ENCODE measurements around the gene KIR2DL4.
A peak's percentile ranks its signal among the peaks of the same experiment; 100 is the strongest.
"Not testable (repeated sequence)": the region's sequence is repeated elsewhere in the genome, so short reads cannot be mapped to it uniquely, and the experiment has no call there.

The KIR2DL4 gene

GRCh38 chr19:54804101-54804500 lies 691 bp downstream of the KIR2DL4 start:
- DNase-seq: no peak

GRCh38 chr19:54804571-54804970 lies 1.2 kb downstream of the KIR2DL4 start:
- no peak for DNase-seq

DNA sequence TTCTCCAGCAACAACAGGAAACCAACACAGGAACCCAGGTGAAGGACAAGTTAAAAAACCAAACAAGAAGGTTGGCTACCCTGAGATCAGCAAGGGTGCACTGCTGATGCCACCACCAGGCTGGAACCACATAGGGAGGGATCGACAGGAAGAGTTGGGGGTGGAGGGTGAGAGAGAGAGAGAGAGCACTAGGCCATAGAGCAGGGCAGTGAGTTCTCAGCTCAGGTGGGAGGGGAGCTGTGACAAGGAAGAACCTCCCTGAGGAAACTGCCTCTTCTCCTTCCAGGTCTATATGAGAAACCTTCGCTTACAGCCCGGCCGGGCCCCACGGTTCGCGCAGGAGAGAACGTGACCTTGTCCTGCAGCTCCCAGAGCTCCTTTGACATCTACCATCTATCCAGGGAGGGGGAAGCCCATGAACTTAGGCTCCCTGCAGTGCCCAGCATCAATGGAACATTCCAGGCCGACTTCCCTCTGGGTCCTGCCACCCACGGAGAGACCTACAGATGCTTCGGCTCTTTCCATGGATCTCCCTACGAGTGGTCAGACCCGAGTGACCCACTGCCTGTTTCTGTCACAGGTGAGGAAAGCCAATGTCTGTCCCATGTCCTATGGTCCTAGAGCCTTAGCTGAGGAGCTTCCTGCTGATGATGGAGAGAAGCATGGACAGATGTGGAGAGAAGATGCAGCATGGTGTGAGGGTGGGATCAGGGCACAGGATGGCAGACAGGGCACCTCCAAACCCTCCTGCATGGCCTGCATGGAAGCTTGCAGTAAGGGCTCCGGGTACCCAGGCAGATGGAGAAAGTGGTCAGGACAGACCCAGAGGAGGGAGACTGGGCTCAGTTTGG lies 2.5 kb downstream of the KIR2DL4 start:
- no peak for DNase-seq

- no peak for DNase-seq
Observed at GRCh38 chr19:54806516-54806838, 3.1 kb downstream of the KIR2DL4 start.

DNA sequence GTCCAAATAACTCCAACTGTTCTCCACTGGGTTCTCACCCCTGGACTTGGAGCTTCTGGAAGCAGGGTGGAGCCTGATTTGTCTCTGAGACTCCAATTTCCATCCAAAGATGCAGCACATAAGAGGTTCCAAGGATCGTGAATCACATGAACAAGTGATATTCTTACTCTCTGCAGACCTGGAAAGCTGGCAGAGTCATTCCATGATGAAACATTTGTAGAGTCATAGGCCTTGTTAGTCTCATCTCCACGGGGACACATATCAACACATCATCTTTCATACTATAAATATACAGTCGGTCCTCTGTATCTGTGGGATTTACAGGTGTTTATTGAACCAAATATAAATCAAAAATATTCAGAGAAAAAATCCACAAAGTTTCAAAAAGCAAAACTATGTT lies 11.2 kb downstream of the KIR2DL4 start:
- not testable (repeated sequence) for DNase-seq

- not testable (repeated sequence) for DNase-seq
Observed at GRCh38 chr19:54816251-54816650, 12.8 kb downstream of the KIR2DL4 start, which contains the start of gene KIR3DL1. Gene KIR3DL1, plus strand, starts transcription at chr19:54816468.

DNA sequence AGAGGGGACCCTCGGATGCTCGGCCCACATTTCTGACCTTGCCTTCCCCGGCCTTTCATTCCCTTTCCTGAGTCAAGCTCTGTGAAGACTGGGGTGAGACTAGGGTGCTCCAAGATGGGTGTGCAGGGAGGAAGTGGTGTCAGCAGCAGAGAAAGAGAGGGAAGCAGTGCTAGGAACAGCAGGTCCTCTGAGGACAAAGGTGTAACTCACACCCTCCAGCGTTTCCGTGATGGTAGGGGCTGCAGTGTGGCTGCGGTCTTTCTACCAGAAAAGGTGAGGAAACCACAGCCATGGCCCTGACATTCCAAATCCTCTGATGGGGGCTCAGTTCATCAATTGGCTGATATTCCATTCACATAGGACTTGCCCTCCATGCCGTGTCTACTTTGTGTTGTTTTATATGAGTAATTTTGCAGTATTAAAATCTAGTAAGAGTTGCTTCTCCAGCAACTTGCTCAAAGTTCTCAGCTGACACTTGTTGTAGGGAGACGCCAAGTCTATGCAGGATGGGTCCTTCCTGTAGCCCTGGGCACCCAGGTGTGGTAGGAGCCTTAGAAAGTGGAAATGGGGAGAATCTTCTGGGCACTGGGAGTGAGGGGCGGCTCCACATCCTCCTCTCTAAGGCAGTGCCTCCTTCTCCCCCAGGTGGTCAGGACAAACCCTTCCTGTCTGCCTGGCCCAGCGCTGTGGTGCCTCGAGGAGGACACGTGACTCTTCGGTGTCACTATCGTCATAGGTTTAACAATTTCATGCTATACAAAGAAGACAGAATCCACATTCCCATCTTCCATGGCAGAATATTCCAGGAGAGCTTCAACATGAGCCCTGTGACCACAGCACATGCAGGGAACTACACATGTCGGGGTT lies 14.5 kb downstream of the KIR2DL4 start:
- no peak for DNase-seq

GRCh38 chr19:54824416-54824815 lies 21.0 kb downstream of the KIR2DL4 start:
- not testable (repeated sequence) for DNase-seq

- DNase-seq: peak in 2 of 56 donors; percentile 7 to 13
Observed at GRCh38 chr19:54825326-54825725, 21.9 kb downstream of the KIR2DL4 start.

DNA sequence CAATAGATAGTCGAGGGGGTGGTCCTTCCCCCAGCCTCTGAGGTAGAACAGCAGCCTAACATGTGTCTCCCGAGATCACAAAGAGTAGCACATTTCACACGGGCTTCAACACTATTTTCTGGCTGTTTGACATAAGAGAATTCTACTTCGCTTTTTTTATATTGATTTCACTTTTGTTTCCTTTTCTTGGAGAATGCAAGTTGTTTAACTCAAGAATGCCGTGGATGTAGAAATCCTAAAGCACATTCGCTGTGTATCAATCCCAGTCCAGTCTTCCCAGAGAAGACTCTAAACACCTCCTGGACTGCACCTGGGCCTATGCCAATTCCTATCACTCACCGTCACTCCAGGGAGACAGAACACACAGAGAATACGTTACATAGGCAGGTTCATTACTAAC lies 24.7 kb downstream of the KIR2DL4 start:
- DNase-seq: not testable (repeated sequence)

GRCh38 chr19:54832496-54832895 lies 29.1 kb downstream of the KIR2DL4 start, which contains the start of gene KIR2DS4:
Gene KIR2DS4, plus strand, starts transcription at chr19:54832676.
- not testable (repeated sequence) for DNase-seq

DNA sequence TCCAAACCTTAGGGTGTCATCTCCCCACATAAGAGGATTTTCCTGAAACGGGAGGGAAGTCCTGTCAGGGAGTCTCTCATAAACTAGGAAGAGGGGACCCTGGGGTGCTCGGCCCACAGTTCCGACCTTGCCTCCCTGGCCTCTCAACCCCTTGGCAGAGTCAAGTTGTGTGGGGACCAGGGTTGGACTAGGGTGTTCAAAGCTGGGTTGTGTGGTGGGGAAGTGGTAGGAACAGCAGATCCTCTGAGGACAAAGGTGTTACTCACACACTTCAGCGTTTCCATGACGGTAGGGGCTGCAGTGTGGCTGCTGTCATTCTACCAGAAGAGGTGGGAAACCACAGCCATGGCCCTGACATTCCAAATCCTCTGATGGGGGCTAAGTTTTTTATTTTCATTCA lies 31.7 kb downstream of the KIR2DL4 start:
- not testable (repeated sequence) for DNase-seq

DNA sequence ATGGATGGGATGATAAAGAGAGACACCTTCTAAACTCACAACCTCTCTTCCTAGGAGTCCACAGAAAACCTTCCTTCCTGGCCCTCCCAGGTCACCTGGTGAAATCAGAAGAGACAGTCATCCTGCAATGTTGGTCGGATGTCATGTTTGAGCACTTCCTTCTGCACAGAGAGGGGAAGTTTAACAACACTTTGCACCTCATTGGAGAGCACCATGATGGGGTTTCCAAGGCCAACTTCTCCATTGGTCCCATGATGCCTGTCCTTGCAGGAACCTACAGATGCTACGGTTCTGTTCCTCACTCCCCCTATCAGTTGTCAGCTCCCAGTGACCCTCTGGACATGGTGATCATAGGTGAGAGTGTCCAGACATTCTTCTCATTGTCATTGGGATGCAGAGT lies 34.1 kb downstream of the KIR2DL4 start:
- DNase-seq: not testable (repeated sequence)

GRCh38 chr19:54843171-54843570 lies 39.8 kb downstream of the KIR2DL4 start:
- not testable (repeated sequence) for DNase-seq

GRCh38 chr19:54850061-54850640 lies 46.7 kb downstream of the KIR2DL4 start, which contains the start of gene KIR3DL2:
Gene KIR3DL2, plus strand, starts transcription at chr19:54850443. Its CDS starts 33 bp downstream, at chr19:54850476.
- not testable (repeated sequence) for DNase-seq

- DNase-seq: no peak
Observed at GRCh38 chr19:54850930-54851329, 47.5 kb downstream of the KIR2DL4 start.

- DNase-seq: no peak
Observed at GRCh38 chr19:54851353-54851752, 47.9 kb downstream of the KIR2DL4 start.

- DNase-seq: not testable (repeated sequence)
Observed at GRCh38 chr19:54855241-54855640, 51.8 kb downstream of the KIR2DL4 start.

GRCh38 chr19:54858476-54858875 lies 55.1 kb downstream of the KIR2DL4 start:
- DNase-seq: not testable (repeated sequence)

DNA sequence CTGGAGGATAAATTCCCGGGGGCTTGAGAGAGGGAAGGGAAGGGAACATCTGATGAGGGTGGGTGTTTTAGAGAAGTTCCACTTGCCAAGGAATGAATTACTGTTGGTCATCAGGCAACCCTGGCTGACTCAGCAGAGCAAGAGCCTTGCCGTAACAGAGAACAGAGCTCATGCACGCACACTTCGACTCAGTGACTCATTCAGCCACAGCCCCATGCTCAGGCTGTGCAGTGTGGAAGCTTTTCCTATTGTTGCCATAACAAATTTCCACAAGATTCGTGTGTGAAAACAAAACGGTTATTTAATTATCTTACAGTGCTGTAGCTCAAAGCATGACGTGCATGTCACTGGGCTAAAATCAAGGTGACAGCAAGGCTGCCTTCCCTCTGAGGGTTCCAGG lies 56.0 kb downstream of the KIR2DL4 start:
- DNase-seq: peak in 5 of 56 donors; percentile 0 to 11 (median 8)

- DNase-seq: not testable (repeated sequence)
Observed at GRCh38 chr19:54863459-54863858, 60.0 kb downstream of the KIR2DL4 start.

Data from nucleus accumbens (tissue), 56 donors.